ENCODE data around the gene ROBO1. TPM values are rescaled to one million over a fixed set of nuclear protein-coding genes. Genes with fewer than 3 reads are reported as not detected.

The ROBO1 gene
- total and polyA plus RNA-seq, 2 of the 13 experiments (the other 11 are each of a cell fraction or from before 2014, with no cell fraction given) = 52.2 to 71.0 TPM

DNA sequence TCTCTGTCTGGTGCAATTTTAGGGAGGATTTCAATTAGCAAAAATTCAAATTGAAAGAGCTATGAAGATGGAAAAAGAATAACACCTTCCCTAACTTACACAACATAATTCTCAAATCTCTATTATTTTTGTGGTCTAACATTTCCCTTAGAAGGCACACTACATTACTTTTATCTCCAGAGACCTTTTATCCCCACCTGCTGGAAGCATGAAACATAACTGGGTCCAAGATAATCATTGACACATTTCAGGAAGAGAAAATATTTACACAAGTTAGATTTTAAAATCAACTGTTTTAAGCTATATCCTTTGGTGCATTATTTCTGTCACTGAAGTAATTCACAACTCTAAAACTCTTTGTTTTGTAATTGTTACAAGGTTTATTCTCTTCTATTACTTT lies 779.5 kb downstream of the ROBO1 start (continued):
- TF ChIP-seq PAXIP1 (CRISPR knock-in tag; conservative IDR thresholded peaks at IDR 0.05) = peak; percentile 67
- peak; percentile 26; the same call in 1 of the 2 replicates for TF ChIP-seq ZNF652 (CRISPR knock-in tag; IDR thresholded peaks at IDR 0.05; ENCODE audit: borderline replicate concordance, low read depth)
- no peak for TF ChIP-seq SCMH1 (CRISPR knock-in tag; IDR thresholded peaks at IDR 0.05; ENCODE audit: borderline replicate concordance)
- TF ChIP-seq TGIF2 (CRISPR knock-in tag; IDR thresholded peaks at IDR 0.05) = no peak
- TF ChIP-seq ZNF543 (CRISPR knock-in tag; IDR thresholded peaks at IDR 0.05) = no peak
- TF ChIP-seq ELF3 (CRISPR knock-in tag; IDR thresholded peaks at IDR 0.05) = peak; percentile 30; the same call in 1 of the 2 replicates
- TF ChIP-seq GATAD2A (CRISPR knock-in tag; IDR thresholded peaks at IDR 0.05) = peak; percentile 79
- TF ChIP-seq, protein P1, sequence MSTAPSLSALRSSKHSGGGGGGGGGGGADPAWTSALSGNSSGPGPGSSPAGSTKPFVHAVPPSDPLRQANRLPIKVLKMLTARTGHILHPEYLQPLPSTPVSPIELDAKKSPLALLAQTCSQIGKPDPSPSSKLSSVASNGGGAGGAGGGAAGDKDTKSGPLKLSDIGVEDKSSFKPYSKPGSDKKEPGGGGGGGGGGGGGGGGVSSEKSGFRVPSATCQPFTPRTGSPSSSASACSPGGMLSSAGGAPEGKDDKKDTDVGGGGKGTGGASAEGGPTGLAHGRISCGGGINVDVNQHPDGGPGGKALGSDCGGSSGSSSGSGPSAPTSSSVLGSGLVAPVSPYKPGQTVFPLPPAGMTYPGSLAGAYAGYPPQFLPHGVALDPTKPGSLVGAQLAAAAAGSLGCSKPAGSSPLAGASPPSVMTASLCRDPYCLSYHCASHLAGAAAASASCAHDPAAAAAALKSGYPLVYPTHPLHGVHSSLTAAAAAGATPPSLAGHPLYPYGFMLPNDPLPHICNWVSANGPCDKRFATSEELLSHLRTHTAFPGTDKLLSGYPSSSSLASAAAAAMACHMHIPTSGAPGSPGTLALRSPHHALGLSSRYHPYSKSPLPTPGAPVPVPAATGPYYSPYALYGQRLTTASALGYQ (CRISPR knock-in tag; IDR thresholded peaks at IDR 0.05) = peak; percentile 48; the same call in 1 of the 2 replicates
- TF ChIP-seq ZNF263 (CRISPR knock-in tag; IDR thresholded peaks at IDR 0.05) = no peak
- peak in 1 of 2 experiments; percentile 23; a peak in 1 of 4 replicates for TF ChIP-seq ATF4 (CRISPR knock-in tag; IDR thresholded peaks at IDR 0.05)
- TF ChIP-seq MLX (CRISPR knock-in tag; IDR thresholded peaks at IDR 0.05) = peak; percentile 47; the same call in 1 of the 2 replicates
- no peak for TF ChIP-seq POLR2AphosphoS5 (IDR thresholded peaks at IDR 0.05; ENCODE audit: low read depth, low read length)
- TF ChIP-seq, protein P2, sequence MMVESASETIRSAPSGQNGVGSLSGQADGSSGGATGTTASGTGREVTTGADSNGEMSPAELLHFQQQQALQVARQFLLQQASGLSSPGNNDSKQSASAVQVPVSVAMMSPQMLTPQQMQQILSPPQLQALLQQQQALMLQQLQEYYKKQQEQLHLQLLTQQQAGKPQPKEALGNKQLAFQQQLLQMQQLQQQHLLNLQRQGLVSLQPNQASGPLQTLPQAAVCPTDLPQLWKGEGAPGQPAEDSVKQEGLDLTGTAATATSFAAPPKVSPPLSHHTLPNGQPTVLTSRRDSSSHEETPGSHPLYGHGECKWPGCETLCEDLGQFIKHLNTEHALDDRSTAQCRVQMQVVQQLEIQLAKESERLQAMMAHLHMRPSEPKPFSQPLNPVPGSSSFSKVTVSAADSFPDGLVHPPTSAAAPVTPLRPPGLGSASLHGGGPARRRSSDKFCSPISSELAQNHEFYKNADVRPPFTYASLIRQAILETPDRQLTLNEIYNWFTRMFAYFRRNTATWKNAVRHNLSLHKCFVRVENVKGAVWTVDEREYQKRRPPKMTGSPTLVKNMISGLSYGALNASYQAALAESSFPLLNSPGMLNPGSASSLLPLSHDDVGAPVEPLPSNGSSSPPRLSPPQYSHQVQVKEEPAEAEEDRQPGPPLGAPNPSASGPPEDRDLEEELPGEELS (CRISPR knock-in tag; IDR thresholded peaks at IDR 0.05) = peak; percentile 47; the same call in 1 of the 2 replicates
- peak; percentile 45; the same call in 1 of the 2 replicates for TF ChIP-seq MED1 (CRISPR knock-in tag; IDR thresholded peaks at IDR 0.05)
- TF ChIP-seq, protein P3, sequence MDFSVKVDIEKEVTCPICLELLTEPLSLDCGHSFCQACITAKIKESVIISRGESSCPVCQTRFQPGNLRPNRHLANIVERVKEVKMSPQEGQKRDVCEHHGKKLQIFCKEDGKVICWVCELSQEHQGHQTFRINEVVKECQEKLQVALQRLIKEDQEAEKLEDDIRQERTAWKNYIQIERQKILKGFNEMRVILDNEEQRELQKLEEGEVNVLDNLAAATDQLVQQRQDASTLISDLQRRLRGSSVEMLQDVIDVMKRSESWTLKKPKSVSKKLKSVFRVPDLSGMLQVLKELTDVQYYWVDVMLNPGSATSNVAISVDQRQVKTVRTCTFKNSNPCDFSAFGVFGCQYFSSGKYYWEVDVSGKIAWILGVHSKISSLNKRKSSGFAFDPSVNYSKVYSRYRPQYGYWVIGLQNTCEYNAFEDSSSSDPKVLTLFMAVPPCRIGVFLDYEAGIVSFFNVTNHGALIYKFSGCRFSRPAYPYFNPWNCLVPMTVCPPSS (IDR thresholded peaks at IDR 0.05) = no peak
- no peak for TF ChIP-seq ZNF274 (CRISPR knock-in tag; IDR thresholded peaks at IDR 0.05)
- TF ChIP-seq JUN (CRISPR knock-in tag; IDR thresholded peaks at IDR 0.05) = no peak
- TF ChIP-seq, protein P4, sequence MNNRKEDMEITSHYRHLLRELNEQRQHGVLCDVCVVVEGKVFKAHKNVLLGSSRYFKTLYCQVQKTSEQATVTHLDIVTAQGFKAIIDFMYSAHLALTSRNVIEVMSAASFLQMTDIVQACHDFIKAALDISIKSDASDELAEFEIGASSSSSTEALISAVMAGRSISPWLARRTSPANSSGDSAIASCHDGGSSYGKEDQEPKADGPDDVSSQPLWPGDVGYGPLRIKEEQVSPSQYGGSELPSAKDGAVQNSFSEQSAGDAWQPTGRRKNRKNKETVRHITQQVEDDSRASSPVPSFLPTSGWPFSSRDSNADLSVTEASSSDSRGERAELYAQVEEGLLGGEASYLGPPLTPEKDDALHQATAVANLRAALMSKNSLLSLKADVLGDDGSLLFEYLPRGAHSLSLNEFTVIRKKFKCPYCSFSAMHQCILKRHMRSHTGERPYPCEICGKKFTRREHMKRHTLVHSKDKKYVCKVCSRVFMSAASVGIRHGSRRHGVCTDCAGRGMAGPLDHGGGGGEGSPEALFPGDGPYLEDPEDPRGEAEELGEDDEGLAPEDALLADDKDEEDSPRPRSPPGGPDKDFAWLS (CRISPR knock-in tag; IDR thresholded peaks at IDR 0.05; ENCODE audit: borderline replicate concordance) = no peak
- 0 out of 2 replicates have a peak, but pooled peaks have one; percentile 22 for TF ChIP-seq KAT8 (CRISPR knock-in tag; IDR thresholded peaks at IDR 0.05)
